Fibroblast of lung (primary cell): ENCODE measurements around the gene PRSS37.

Source experiments
- EZH2 ChIP-seq: IDR thresholded peaks from 2 replicates; pipeline ENCODE4 v1.5.1; 2012; ENCODE audit warnings: low read length, control low read depth, mild to moderate bottlenecking; ENCODE audit errors: missing control alignments
- TF ChIP-seq, protein P1 (sequence below), 2 donors: IDR thresholded peaks in 1 of 2; conservative IDR thresholded peaks in 1 of 2; 1 replicate in 1 of 2; 2 replicates in 1 of 2; pipeline ENCODE4 v1.5.1; 2011 to 2012; ENCODE audit warnings: low read length in 2 of 2, control low read depth in 1 of 2, inconsistent platforms in 1 of 2, low read depth in 1 of 2, mild to moderate bottlenecking in 1 of 2

DNA sequence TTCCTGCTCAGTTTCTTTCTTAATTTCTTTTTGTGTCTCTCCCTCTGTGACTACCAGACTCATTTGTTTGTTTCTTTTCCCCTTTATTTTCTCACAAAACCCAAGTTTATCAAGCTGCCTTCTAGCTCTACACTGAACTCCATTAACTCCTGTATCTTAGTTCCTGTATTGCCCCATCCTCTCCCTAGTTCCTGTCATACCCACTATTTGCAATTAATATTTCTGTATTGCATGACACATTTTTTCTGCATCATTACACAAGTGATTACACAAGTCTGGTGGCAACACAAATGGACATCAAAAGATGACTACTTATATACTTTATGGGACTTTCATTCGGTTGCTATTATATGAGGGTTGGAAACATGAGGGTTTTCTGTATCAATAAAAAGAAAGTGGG is 48.0 kb upstream of the PRSS37 start:
- TF ChIP-seq EZH2: no peak
- TF ChIP-seq, protein P1, sequence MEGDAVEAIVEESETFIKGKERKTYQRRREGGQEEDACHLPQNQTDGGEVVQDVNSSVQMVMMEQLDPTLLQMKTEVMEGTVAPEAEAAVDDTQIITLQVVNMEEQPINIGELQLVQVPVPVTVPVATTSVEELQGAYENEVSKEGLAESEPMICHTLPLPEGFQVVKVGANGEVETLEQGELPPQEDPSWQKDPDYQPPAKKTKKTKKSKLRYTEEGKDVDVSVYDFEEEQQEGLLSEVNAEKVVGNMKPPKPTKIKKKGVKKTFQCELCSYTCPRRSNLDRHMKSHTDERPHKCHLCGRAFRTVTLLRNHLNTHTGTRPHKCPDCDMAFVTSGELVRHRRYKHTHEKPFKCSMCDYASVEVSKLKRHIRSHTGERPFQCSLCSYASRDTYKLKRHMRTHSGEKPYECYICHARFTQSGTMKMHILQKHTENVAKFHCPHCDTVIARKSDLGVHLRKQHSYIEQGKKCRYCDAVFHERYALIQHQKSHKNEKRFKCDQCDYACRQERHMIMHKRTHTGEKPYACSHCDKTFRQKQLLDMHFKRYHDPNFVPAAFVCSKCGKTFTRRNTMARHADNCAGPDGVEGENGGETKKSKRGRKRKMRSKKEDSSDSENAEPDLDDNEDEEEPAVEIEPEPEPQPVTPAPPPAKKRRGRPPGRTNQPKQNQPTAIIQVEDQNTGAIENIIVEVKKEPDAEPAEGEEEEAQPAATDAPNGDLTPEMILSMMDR (conservative IDR thresholded peaks at IDR 0.05 in 1 of 2, IDR thresholded peaks at IDR 0.05 in 1 of 2; ENCODE audit: low read depth in 1 of 2, low read length in 2 of 2): no peak
